NCI-H1092 (cell line): ENCODE data around the gene RNF38.
"Not testable (repeated sequence)": the region's sequence is repeated elsewhere in the genome, so short reads cannot be mapped to it uniquely, and the experiment has no call there.

Experiments used
- DNase-seq: peaks from one replicate; lab custom pipeline; 2025; lab: John Stamatoyannopoulos, UW

Gene RNF38

GRCh38 chr9:36294996-36295395 is 105.1 kb downstream of the RNF38 start:
- not testable (repeated sequence) for DNase-seq

GRCh38 chr9:36293918-36294317 is 106.2 kb downstream of the RNF38 start:
- no peak for DNase-seq

GRCh38 chr9:36293171-36293570 is 106.9 kb downstream of the RNF38 start:
- no peak for DNase-seq

- no peak for DNase-seq
Measured at GRCh38 chr9:36292641-36293040, 107.4 kb downstream of the RNF38 start.

- DNase-seq = no peak
Measured at GRCh38 chr9:36290996-36291395, 109.1 kb downstream of the RNF38 start.

- no peak for DNase-seq
Measured at GRCh38 chr9:36289836-36290435, 110.1 kb downstream of the RNF38 start.

GRCh38 chr9:36288070-36288469 is 112.0 kb downstream of the RNF38 start:
- DNase-seq = no peak
